Suprapubic skin (tissue), 4 donors: Measurements from ENCODE around the gene CCDC175. TPM values are rescaled to one million over a fixed set of nuclear protein-coding genes. Genes with fewer than 3 reads are reported as not detected.

ENCODE experiments used
- DNase-seq, 2 donors: peaks; one replicate each; pipeline ENCODE4 v3.0.0-alpha.2; 2019; ENCODE audit warnings: low spot score in 2 of 2
- H3K27ac ChIP-seq: fragments of 200-600 bp; sonication (generic); one replicate; pipeline ENCODE4 v1.5.1; 2019
- H3K27me3 ChIP-seq: fragments of 200-600 bp; sonication (generic); one replicate; pipeline ENCODE4 v1.5.1; 2019
- H3K36me3 ChIP-seq: fragments of 200-600 bp; sonication (generic); one replicate; pipeline ENCODE4 v1.5.1; 2019
- H3K4me1 ChIP-seq: fragments of 200-600 bp; sonication (generic); one replicate; pipeline ENCODE4 v1.5.1; 2019
- H3K4me3 ChIP-seq: fragments of 200-600 bp; sonication (generic); one replicate; pipeline ENCODE4 v1.5.1; 2019; ENCODE audit warnings: mild to moderate bottlenecking
- H3K9me3 ChIP-seq: fragments of 200-600 bp; sonication (generic); one replicate; pipeline ENCODE4 v1.5.1; 2019
- CTCF ChIP-seq, 2 donors: fragments of 200-600 bp in 1 of 2; fragments of 450-650 bp in 1 of 2; sonication (generic) in 1 of 2; IDR thresholded peaks; one replicate each; pipeline ENCODE4 v1.5.1; 2016 to 2019; ENCODE audit warnings: antibody characterized with exemption in 2 of 2, mild to moderate bottlenecking in 1 of 2, moderate library complexity in 1 of 2
- EP300 ChIP-seq: sonication (generic); formaldehyde crosslinking; IDR thresholded peaks from one replicate; pipeline ENCODE4 v1.6.1; 2017; ENCODE audit warnings: antibody characterized with exemption
- POLR2A ChIP-seq, 2 donors: fragments of 450-650 bp; IDR thresholded peaks; one replicate each; pipeline ENCODE4 v1.6.1; 2017; ENCODE audit warnings: antibody characterized with exemption in 2 of 2, mild to moderate bottlenecking in 2 of 2, moderate library complexity in 2 of 2
- POLR2AphosphoS5 ChIP-seq, 3 donors: sonication (generic); formaldehyde crosslinking; IDR thresholded peaks; one replicate each; pipeline ENCODE4 v1.6.1; 2017; ENCODE audit warnings: antibody characterized with exemption in 3 of 3
- WGBS: methylation state at CpG from one replicate; pipeline ENCODE4 v1.1.5; 2018; 5-methylcytosine and 5-hydroxymethylcytosine counted together
- total RNA-seq, 4 donors: library from RNA; depleted of rRNA; stranded (reverse); fragments of >200 nt; gene quantifications; one replicate each; pipeline ENCODE4 v1.1.0, GENCODE V29; 2016

Gene CCDC175
- total RNA-seq, 4 donors from 2014 or later = not detected

GRCh38 chr14:59541731-59542130, 34.9 kb downstream of the CCDC175 start:
- Histone ChIP-seq H3K27me3 (no peaks in the 10 kb centered on the region), H3K36me3 (no peaks in the 10 kb centered on the region), H3K4me3 (no peak overlapping the region), H3K9me3 (no peaks in the 10 kb centered on the region), H3K27ac (no peak overlapping the region), H3K4me1 (no peaks in the 10 kb centered on the region)
- DNase-seq = no peak
- TF ChIP-seq POLR2AphosphoS5 (IDR thresholded peaks at IDR 0.05) (no peak), CTCF (IDR thresholded peaks at IDR 0.05) (no peak), POLR2A (IDR thresholded peaks at IDR 0.05) (no peak), EP300 (no peak)
- WGBS = 75% methylated on average over 2 of the region's 2 CpGs

- no peaks in the 10 kb centered on the region for H3K4me1 ChIP-seq
- TF ChIP-seq CTCF (IDR thresholded peaks at IDR 0.05) = no peak
- TF ChIP-seq POLR2AphosphoS5 (IDR thresholded peaks at IDR 0.05) = no peak
- no peak for TF ChIP-seq EP300
- no peak for TF ChIP-seq POLR2A (IDR thresholded peaks at IDR 0.05)
- H3K36me3 ChIP-seq = no peaks in the 10 kb centered on the region
- no peaks in the 10 kb centered on the region for H3K9me3 ChIP-seq
- no peak overlapping the region for H3K27ac ChIP-seq
- DNase-seq = no peak
- H3K4me3 ChIP-seq = no peak overlapping the region
- WGBS = 38% methylated on average over 1 of the region's 1 CpG
- H3K27me3 ChIP-seq = no peaks in the 10 kb centered on the region
Observed at GRCh38 chr14:59540852-59541251, 35.8 kb downstream of the CCDC175 start.

- Histone ChIP-seq H3K36me3 (no peaks in the 10 kb centered on the region), H3K4me3 (no peak overlapping the region), H3K27ac (no peak overlapping the region), H3K27me3 (no peaks in the 10 kb centered on the region), H3K4me1 (no peaks in the 10 kb centered on the region), H3K9me3 (no peaks in the 10 kb centered on the region)
- TF ChIP-seq POLR2AphosphoS5 (IDR thresholded peaks at IDR 0.05) (no peak), CTCF (IDR thresholded peaks at IDR 0.05) (no peak), EP300 (no peak), POLR2A (IDR thresholded peaks at IDR 0.05) (no peak)
- no peak for DNase-seq
- 62% methylated on average over 4 of the region's 4 CpGs for WGBS
Observed at GRCh38 chr14:59538936-59539335, 37.7 kb downstream of the CCDC175 start.

GRCh38 chr14:59537476-59537875, 39.1 kb downstream of the CCDC175 start:
- Histone ChIP-seq H3K27ac (no peak overlapping the region), H3K9me3 (no peaks in the 10 kb centered on the region), H3K4me1 (no peaks in the 10 kb centered on the region), H3K27me3 (no peaks in the 10 kb centered on the region), H3K36me3 (no peaks in the 10 kb centered on the region), H3K4me3 (no peak overlapping the region)
- no peak for TF ChIP-seq CTCF (IDR thresholded peaks at IDR 0.05)
- no peak for DNase-seq
- 86% methylated on average over 1 of the region's 1 CpG for WGBS

GRCh38 chr14:59534361-59534987, 42.1 kb downstream of the CCDC175 start:
- no peak for DNase-seq
- H3K4me3 ChIP-seq = no peak overlapping the region
- H3K27me3 ChIP-seq = no peaks in the 10 kb centered on the region
- 76% methylated on average over 7 of the region's 7 CpGs for WGBS
- no peak overlapping the region for H3K27ac ChIP-seq
- TF ChIP-seq POLR2AphosphoS5 (IDR thresholded peaks at IDR 0.05) = no peak
- no peak for TF ChIP-seq POLR2A (IDR thresholded peaks at IDR 0.05)
- no peak for TF ChIP-seq CTCF (IDR thresholded peaks at IDR 0.05)
- no peak for TF ChIP-seq EP300
- no peaks in the 10 kb centered on the region for H3K4me1 ChIP-seq
- H3K9me3 ChIP-seq = no peaks in the 10 kb centered on the region
- no peaks in the 10 kb centered on the region for H3K36me3 ChIP-seq
